Left ventricle myocardium inferior (tissue), 1 donor: ENCODE measurements around the gene TAMALIN. TPM values are rescaled to one million over a fixed set of nuclear protein-coding genes. Genes with fewer than 3 reads are reported as not detected.

Experiments used
- DNase-seq: peaks from one replicate; pipeline ENCODE4 v3.0.0-alpha.2; 2020
- H3K27ac ChIP-seq: fragments of 200-600 bp; replicated peaks from 2 replicates; pipeline ENCODE4 v1.8.0; 2021
- H3K27me3 ChIP-seq: fragments of 200-600 bp; 2 replicates; pipeline ENCODE4 v1.8.0; 2021; ENCODE audit warnings: low read depth
- H3K36me3 ChIP-seq: fragments of 200-600 bp; 2 replicates; pipeline ENCODE4 v1.8.0; 2021
- H3K4me1 ChIP-seq: fragments of 200-600 bp; 2 replicates; pipeline ENCODE4 v1.8.0; 2021
- H3K4me3 ChIP-seq: fragments of 200-600 bp; 2 replicates; pipeline ENCODE4 v1.8.0; 2021; ENCODE audit warnings: mild to moderate bottlenecking, moderate library complexity
- H3K9me3 ChIP-seq: fragments of 200-600 bp; replicated peaks from 2 replicates; pipeline ENCODE4 v1.8.0; 2021
- intact Hi-C: fragments of 100-400 bp; cut with micrococcal nuclease; formaldehyde crosslinking; loops from one replicate; pipeline ENCODE4 v1.11.0; 2022
- total RNA-seq: library from RNA; stranded (reverse); fragmentation: NEBNext Ultra II Directional; extraction: Animal tissue kit (Norgen Biotek cat#: 25700); gene quantifications from one replicate; pipeline ENCODE4 v1.2.1, GENCODE V29; 2021
- TF ChIP-seq, protein P1 (sequence below): fragments of 200-600 bp; IDR thresholded peaks from 2 replicates; pipeline ENCODE4 v1.8.0; 2021; ENCODE audit warnings: antibody characterized with exemption, mild to moderate bottlenecking, borderline replicate concordance
- donor health status: DM: no; HTN: yes; CAD: no; lungs with severe emphysema.

TAMALIN gene
- total RNA-seq, 1 donor from 2014 or later, result 20.0 TPM

- intact Hi-C loops, result no loop called here
- TF ChIP-seq, protein P1, sequence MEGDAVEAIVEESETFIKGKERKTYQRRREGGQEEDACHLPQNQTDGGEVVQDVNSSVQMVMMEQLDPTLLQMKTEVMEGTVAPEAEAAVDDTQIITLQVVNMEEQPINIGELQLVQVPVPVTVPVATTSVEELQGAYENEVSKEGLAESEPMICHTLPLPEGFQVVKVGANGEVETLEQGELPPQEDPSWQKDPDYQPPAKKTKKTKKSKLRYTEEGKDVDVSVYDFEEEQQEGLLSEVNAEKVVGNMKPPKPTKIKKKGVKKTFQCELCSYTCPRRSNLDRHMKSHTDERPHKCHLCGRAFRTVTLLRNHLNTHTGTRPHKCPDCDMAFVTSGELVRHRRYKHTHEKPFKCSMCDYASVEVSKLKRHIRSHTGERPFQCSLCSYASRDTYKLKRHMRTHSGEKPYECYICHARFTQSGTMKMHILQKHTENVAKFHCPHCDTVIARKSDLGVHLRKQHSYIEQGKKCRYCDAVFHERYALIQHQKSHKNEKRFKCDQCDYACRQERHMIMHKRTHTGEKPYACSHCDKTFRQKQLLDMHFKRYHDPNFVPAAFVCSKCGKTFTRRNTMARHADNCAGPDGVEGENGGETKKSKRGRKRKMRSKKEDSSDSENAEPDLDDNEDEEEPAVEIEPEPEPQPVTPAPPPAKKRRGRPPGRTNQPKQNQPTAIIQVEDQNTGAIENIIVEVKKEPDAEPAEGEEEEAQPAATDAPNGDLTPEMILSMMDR, result no peak
- Histone ChIP-seq H3K4me1 (peaks cover 97% of the 10 kb centered on the region), H3K27ac (peak overlapping the region; percentile 99), H3K4me3 (peak overlapping the region; percentile 77), H3K36me3 (peaks cover 9% of the 10 kb centered on the region), H3K27me3 (no peaks in the 10 kb centered on the region), H3K9me3 (no peaks in the 10 kb centered on the region)
- no peak for DNase-seq
These were observed 43.5 kb downstream of the TAMALIN start for GRCh38 chr12:52050116-52050757.

- Histone ChIP-seq H3K27me3 (no peaks in the 10 kb centered on the region), H3K4me3 (peak within 1 kb of the TSS; percentile 77), H3K9me3 (no peaks in the 10 kb centered on the region), H3K27ac (peak within 1 kb of the TSS; percentile 99), H3K4me1 (peaks cover 94% of the 10 kb centered on the region), H3K36me3 (peaks cover 15% of the 10 kb centered on the region)
- intact Hi-C loops, result no loop called here
- DNase-seq, result peak; percentile 99
- TF ChIP-seq, protein P1, result peak; percentile 27
These were observed 44.2 kb downstream of the TAMALIN start, which contains the start of gene NR4A1 for GRCh38 chr12:52050758-52051541. NR4A1 (plus strand) TSS chr12:52051442; CDS start chr12:52054329, 2,887 bp downstream.

DNA sequence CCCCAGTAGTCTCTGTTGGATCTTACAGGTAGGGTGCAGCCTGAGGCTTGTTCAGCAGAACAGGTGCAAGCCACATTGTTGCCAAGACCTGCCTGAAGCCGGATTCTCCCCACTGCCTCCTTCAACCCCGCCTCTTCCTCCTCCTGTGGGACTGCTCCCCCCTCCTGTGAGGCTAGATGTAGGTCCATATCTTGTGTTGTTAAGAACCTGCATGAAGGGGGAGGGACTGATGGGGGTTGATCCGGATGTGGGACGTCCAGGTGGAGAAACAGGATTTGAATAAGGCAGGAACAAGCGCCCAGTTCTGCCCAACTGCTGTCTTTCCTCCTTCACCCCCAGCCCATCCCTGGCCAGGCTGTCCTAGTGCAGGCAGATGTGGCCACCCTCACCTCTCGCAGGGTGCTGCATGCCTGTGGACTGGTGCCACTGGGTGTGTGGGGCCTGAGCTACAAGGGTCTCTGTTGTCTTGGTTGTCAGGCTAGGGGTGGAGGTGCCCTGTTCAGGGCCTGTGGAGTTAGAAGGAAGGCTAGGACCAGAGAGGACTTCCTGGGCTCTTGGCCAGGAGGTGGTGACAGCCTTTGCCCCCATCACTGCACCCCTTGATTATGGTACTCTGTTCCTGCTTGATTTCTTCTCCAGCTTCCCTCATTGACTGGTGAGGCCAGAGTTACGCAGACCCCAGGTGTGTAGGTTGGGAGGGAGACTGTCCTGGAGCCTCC lies 45.9 kb downstream of the TAMALIN start:
- intact Hi-C loops, result no loop called here
- H3K27me3 ChIP-seq, result no peaks in the 10 kb centered on the region
- H3K4me3 ChIP-seq, result peak overlapping the region; percentile 77
- no peak for DNase-seq
- H3K36me3 ChIP-seq, result peaks cover 32% of the 10 kb centered on the region
- H3K9me3 ChIP-seq, result no peaks in the 10 kb centered on the region
- TF ChIP-seq, protein P1, result no peak
- peak overlapping the region; percentile 99 for H3K27ac ChIP-seq
- H3K4me1 ChIP-seq, result peaks cover 88% of the 10 kb centered on the region

DNA sequence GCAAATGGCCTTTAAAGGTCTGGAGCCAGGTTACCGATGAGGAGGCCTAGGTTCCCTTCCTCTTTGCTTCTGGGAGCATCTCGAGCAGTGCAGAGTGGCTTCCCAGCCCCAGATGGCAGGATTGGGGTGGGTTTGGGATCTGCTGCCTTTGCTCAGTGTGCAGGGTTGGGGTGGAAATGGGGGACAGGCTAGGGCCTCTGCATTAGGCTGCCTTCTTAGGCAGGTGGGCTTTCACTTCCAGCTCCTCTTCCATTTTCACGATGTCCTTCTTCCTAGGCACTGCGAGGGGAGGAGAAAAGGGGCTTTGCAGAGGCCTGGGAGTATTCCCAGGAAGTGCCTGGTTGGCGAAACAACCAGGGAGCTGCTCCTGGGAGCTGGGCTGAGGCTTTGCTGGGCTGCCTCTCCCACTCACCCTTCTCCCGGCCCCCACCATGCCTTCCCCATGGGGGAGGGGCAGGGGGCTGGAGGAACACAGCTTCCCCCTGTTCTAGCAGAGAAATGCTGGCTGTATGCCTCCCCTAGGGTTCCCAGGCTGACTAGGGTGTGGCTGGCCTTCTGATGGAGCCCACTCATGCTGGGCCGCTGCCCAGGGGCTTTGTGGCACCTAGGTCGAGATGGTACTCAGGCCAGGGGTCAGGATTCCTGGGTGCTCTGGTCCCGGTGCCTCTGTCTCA lies 46.9 kb downstream of the TAMALIN start:
- H3K9me3 ChIP-seq, result no peaks in the 10 kb centered on the region
- TF ChIP-seq, protein P1, result no peak
- DNase-seq, result no peak
- H3K27me3 ChIP-seq, result no peaks in the 10 kb centered on the region
- H3K4me3 ChIP-seq, result peak overlapping the region; percentile 77
- peaks cover 83% of the 10 kb centered on the region for H3K4me1 ChIP-seq
- intact Hi-C loops, result no loop called here
- peaks cover 43% of the 10 kb centered on the region for H3K36me3 ChIP-seq
- peak overlapping the region; percentile 99 for H3K27ac ChIP-seq
